ENCODE measurements around the gene ABCC1.

GRCh38 chr16:16164243-16164642 is 214.8 kb downstream of the ABCC1 start:
- no peak for TF ChIP-seq CTCF (conservative IDR thresholded peaks at IDR 0.05; ENCODE audit: low read length)
- no peak for TF ChIP-seq EZH2phosphoT487 (IDR thresholded peaks at IDR 0.05; ENCODE audit: borderline replicate concordance)

Data from Loucy (cell line).